Astrocyte (in vitro differentiated cells and primary cell): ENCODE results near the gene HMX1.

Experiments
- EZH2 ChIP-seq: IDR thresholded peaks from 2 replicates; pipeline ENCODE4 v1.6.1; 2012; ENCODE audit warnings: mild to moderate bottlenecking, low read length, inconsistent platforms; ENCODE audit not compliant: insufficient read depth
- TF ChIP-seq, protein P1 (sequence below): IDR thresholded peaks from 2 replicates; pipeline ENCODE4 v1.5.1; 2011; ENCODE audit warnings: low read depth, mild to moderate bottlenecking, inconsistent platforms, low read length, moderate library complexity; ENCODE audit not compliant: insufficient read depth

DNA sequence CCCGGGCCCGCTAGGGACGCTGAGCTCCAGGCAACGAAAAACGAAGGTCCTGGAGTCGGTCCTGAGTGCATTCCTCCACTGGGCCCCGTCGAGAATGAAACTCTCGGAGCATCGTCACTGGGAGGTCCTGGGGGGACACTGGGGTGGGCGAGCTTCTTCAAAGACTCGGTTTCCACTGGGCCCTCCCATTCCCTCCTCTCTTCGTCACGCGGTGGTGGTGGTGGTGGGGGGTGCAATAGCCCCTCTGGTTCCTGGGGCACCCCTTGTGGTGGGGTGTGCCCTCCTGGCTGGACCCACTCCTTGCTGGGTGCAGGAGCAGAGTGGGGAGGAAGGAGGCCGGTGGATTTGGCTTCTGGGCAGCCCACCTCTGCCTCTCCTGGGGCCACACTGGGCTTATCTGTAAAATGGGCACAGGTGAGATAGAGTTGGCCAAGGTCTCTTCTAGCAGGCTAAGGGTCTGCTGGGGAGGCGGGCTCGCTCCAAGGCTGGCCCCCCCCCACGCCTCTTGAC is 12.9 kb downstream of the HMX1 start:
- TF ChIP-seq, protein P1, sequence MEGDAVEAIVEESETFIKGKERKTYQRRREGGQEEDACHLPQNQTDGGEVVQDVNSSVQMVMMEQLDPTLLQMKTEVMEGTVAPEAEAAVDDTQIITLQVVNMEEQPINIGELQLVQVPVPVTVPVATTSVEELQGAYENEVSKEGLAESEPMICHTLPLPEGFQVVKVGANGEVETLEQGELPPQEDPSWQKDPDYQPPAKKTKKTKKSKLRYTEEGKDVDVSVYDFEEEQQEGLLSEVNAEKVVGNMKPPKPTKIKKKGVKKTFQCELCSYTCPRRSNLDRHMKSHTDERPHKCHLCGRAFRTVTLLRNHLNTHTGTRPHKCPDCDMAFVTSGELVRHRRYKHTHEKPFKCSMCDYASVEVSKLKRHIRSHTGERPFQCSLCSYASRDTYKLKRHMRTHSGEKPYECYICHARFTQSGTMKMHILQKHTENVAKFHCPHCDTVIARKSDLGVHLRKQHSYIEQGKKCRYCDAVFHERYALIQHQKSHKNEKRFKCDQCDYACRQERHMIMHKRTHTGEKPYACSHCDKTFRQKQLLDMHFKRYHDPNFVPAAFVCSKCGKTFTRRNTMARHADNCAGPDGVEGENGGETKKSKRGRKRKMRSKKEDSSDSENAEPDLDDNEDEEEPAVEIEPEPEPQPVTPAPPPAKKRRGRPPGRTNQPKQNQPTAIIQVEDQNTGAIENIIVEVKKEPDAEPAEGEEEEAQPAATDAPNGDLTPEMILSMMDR: no peak
- no peak for TF ChIP-seq EZH2
